B cell (primary cell): ENCODE data around the gene SWT1.

Experiments used
- EZH2 ChIP-seq: IDR thresholded peaks from 2 replicates; pipeline ENCODE4 v1.6.1; 2012; ENCODE audit warnings: borderline replicate concordance, low read depth, mild to moderate bottlenecking, moderate library complexity, low read length; ENCODE audit not compliant: insufficient read depth, poor library complexity, severe bottlenecking
- TF ChIP-seq, protein P1 (sequence below): fragments of 200-600 bp; IDR thresholded peaks from one replicate; pipeline ENCODE4 v1.8.0; 2022; ENCODE audit warnings: antibody characterized with exemption, mild to moderate bottlenecking

DNA sequence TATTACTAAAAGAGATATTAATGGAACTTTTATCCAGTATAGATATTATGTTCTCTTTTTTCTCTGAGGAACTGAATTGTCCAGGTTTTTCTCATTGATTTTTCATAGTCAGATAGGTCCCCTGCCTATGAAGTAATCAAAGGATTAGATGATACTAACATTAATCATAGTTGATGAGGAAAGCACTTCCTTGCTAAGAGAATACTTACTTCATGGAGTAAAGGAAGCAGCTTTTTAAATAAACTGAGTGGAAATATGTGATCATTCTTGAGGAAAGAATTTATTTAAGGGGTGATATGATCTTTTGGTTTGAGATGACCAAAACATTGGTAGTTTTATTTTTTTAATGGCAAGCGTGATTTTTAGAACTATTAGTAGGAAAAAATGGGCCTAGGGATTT is 58.9 kb downstream of the SWT1 start:
- TF ChIP-seq, protein P1, sequence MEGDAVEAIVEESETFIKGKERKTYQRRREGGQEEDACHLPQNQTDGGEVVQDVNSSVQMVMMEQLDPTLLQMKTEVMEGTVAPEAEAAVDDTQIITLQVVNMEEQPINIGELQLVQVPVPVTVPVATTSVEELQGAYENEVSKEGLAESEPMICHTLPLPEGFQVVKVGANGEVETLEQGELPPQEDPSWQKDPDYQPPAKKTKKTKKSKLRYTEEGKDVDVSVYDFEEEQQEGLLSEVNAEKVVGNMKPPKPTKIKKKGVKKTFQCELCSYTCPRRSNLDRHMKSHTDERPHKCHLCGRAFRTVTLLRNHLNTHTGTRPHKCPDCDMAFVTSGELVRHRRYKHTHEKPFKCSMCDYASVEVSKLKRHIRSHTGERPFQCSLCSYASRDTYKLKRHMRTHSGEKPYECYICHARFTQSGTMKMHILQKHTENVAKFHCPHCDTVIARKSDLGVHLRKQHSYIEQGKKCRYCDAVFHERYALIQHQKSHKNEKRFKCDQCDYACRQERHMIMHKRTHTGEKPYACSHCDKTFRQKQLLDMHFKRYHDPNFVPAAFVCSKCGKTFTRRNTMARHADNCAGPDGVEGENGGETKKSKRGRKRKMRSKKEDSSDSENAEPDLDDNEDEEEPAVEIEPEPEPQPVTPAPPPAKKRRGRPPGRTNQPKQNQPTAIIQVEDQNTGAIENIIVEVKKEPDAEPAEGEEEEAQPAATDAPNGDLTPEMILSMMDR = no peak
- TF ChIP-seq EZH2 = no peak
